ENCODE measurements around the gene C1QA. TPM values are rescaled to one million over a fixed set of nuclear protein-coding genes. Genes with fewer than 3 reads are reported as not detected.

The C1QA gene
- total RNA-seq, 4 donors from 2014 or later: 11.7 to 49.4 (median 28.1) TPM

- no peak overlapping the region for H3K4me3 ChIP-seq (ENCODE audit: low read depth, poor library complexity, severe bottlenecking)
- DNase-seq (ENCODE audit: low spot score in 2 of 2): no peak
- TF ChIP-seq CTCF (IDR thresholded peaks at IDR 0.05): no peak
- TF ChIP-seq POLR2A (IDR thresholded peaks at IDR 0.05): no peak
- intact Hi-C loops (cut with DNase I; ENCODE audit: low total_unique reads): no loop called here
- 73 to 76% methylated on average over 12 to 13 of the region's 24 CpGs for WGBS, 2 donors
Observed at GRCh38 chr1:22598736-22599135, 37.7 kb upstream of the C1QA start.

GRCh38 chr1:22600071-22600816 lies 36.2 kb upstream of the C1QA start:
- WGBS, 2 donors: 45 to 65% methylated on average over 14 to 21 of the region's 22 CpGs
- DNase-seq (ENCODE audit: low spot score in 2 of 2): no peak
- H3K4me3 ChIP-seq (ENCODE audit: low read depth, poor library complexity, severe bottlenecking): no peak overlapping the region
- intact Hi-C loops (cut with DNase I; ENCODE audit: low total_unique reads): no loop called here
- TF ChIP-seq CTCF (IDR thresholded peaks at IDR 0.05): no peak
- TF ChIP-seq POLR2A (IDR thresholded peaks at IDR 0.05): no peak

- no peak for DNase-seq (ENCODE audit: low spot score in 2 of 2)
- intact Hi-C loops (cut with DNase I; ENCODE audit: low total_unique reads): no loop called here
- WGBS, 2 donors: 84 to 85% methylated on average over 31 to 36 of the region's 39 CpGs
- no peak overlapping the region for H3K4me3 ChIP-seq (ENCODE audit: low read depth, poor library complexity, severe bottlenecking)
- TF ChIP-seq POLR2A (IDR thresholded peaks at IDR 0.05) (no peak), CTCF (IDR thresholded peaks at IDR 0.05) (no peak)
Observed at GRCh38 chr1:22600817-22601605, 35.4 kb upstream of the C1QA start.

GRCh38 chr1:22601610-22602009 lies 34.8 kb upstream of the C1QA start:
- 88 to 92% methylated on average over 6 of the region's 12 CpGs for WGBS, 2 donors
- no peak for DNase-seq (ENCODE audit: low spot score in 2 of 2)
- TF ChIP-seq POLR2A (IDR thresholded peaks at IDR 0.05) (no peak), CTCF (IDR thresholded peaks at IDR 0.05) (no peak)

GRCh38 chr1:22602060-22602740 lies 34.2 kb upstream of the C1QA start:
- no peak for TF ChIP-seq CTCF (IDR thresholded peaks at IDR 0.05)
- no peak for TF ChIP-seq POLR2A (IDR thresholded peaks at IDR 0.05)
- no peak overlapping the region for H3K4me3 ChIP-seq (ENCODE audit: low read depth, poor library complexity, severe bottlenecking)
- no peak for DNase-seq (ENCODE audit: low spot score in 2 of 2)
- WGBS, 2 donors: 83 to 84% methylated on average over 11 to 15 of the region's 18 CpGs
- intact Hi-C loops (cut with DNase I; ENCODE audit: low total_unique reads): no loop called here

More at GRCh38 chr1:22601610-22602009, 34.8 kb upstream of the C1QA start:
- H3K4me3 ChIP-seq (ENCODE audit: low read depth, poor library complexity, severe bottlenecking): no peak overlapping the region
- intact Hi-C loops (cut with DNase I; ENCODE audit: low total_unique reads): no loop called here
